PFSK-1 (cell line): ENCODE measurements around the gene TMEM225B.

Source experiments
- FOXP2 ChIP-seq: optimal IDR thresholded peaks from 2 replicates; pipeline ENCODE3; 2011; ENCODE audit warnings: borderline replicate concordance, control low read depth, inconsistent platforms; ENCODE audit not compliant: insufficient read depth; ENCODE audit errors: extremely low read length, extremely low read depth
- SIN3A ChIP-seq: IDR thresholded peaks from 2 replicates; pipeline ENCODE4 v1.6.1; 2012; ENCODE audit warnings: mild to moderate bottlenecking, low read length, moderate library complexity, borderline replicate concordance; ENCODE audit not compliant: insufficient read depth

DNA sequence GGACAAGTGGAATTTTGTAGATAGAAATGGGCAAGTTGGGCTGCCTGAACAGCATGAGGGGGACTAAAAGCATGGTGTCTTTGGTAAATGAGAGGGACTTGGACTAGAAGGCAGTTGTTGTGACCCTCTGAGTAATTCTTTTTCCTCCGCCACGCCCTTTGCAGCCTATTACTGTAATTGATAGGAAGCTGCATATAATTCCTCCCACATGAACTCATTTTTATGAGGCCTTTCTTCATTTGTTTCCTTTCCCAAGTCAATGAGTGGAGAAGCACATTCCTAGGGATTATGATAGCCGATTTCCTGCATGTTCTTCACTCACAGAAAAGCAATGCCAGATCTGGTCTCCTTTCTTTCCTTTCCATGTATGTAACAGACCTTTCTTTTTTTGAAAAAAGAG is 46.4 kb downstream of the TMEM225B start:
- no peak for TF ChIP-seq FOXP2
- TF ChIP-seq SIN3A = no peak
